ENCODE measurements around the gene PRKAR1B. TPM values are rescaled to one million over a fixed set of nuclear protein-coding genes. Genes with fewer than 3 reads are reported as not detected.
A peak's percentile ranks its signal among the peaks of the same experiment; 100 is the strongest.

PRKAR1B gene
- total RNA-seq, 1 experiment from 2014 or later: 43.3 TPM

DNA sequence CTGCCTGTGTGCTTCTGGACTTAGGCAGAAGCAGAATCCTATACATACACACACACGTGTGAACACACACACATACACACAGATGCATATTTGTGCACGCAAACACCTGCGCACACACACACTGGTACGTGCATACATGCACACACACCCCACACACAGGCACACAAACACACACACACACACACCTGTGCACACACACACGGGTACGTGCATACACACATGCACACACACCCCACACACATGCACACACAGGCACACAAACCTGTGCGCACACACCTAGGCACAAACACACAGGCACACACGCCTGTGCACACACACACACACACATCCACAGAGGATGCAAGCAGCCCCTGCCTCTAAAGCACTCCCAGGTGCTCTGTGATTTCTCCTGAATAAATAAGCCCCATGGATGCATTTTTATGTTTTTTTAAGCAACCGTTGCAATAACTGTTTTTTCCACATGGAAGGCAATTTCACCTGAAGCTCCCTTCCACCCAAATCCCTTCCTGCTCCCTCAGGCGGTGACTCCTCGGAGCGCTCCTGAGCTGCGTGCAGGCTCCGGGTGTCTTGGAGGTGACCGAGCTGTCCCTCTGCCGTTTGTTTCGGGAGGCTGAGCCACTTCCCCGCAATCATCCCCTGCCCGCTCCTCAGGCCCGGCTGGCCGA is 166.0 kb downstream of the PRKAR1B start:
- Mint-ChIP-seq H3K27me3 (ENCODE audit: low read depth) (no peaks in the 10 kb centered on the region), H3K4me1 (peaks cover 0 to 4% of the 10 kb centered on the region in 2 experiments; a peak in 1 of 4 replicates), H3K27ac (peak overlapping the region in 1 of 3 experiments; percentile 79; a peak in 2 of 7 replicates), H3K9me3 (0 out of 5 replicates have a peak, but pooled peaks cover 0 to 2% of the 10 kb centered on the region in 2 experiments), H3K4me3 (no peak overlapping the region), H3K36me3 (ENCODE audit: insufficient read depth in 1 of 3, low read depth in 3 of 3) (peaks cover 0 to 4% (median 4%) of the 10 kb centered on the region in 3 experiments; a peak in 2 of 7 replicates)
- Histone ChIP-seq H2BK20ac (ENCODE audit: low read depth, low read length, poor library complexity, severe bottlenecking) (no peak overlapping the region), H4K91ac (ENCODE audit: insufficient read length, low read depth, low read length) (no peak overlapping the region), H2BK120ac (ENCODE audit: low read depth, low read length, poor library complexity, severe bottlenecking) (no peak overlapping the region), H3K14ac (ENCODE audit: insufficient read depth, low read length) (no peak overlapping the region; the same call in 1 of the 2 replicates), H3K27me3 (ENCODE audit: insufficient read depth, low read length) (no peaks in the 10 kb centered on the region), H2AK5ac (ENCODE audit: insufficient read length, low read length) (no peak overlapping the region), H3K4me2 (ENCODE audit: insufficient read depth, insufficient read length, low read length) (no peak overlapping the region), H3K79me1 (ENCODE audit: insufficient read depth, low read depth, low read length, poor library complexity, severe bottlenecking) (no peaks in the 10 kb centered on the region), H2BK15ac (ENCODE audit: low read depth, low read length) (no peak overlapping the region), H2BK12ac (ENCODE audit: insufficient read length, low read depth, low read length) (no peak overlapping the region), H2BK5ac (ENCODE audit: insufficient read length, low read length) (no peak overlapping the region), H4K8ac (replicated peaks; ENCODE audit: insufficient read length, low read depth, low read length) (no peak overlapping the region), H3K23me2 (ENCODE audit: insufficient read length, low read depth, low read length, poor library complexity, severe bottlenecking) (no peaks in the 10 kb centered on the region), H4K5ac (ENCODE audit: insufficient read length, low read depth, low read length) (no peak overlapping the region), H3K9me3 (ENCODE audit: control insufficient read depth, low read depth, low read length) (no peaks in the 10 kb centered on the region), H3K9ac (ENCODE audit: extremely low read depth, insufficient read length, low read length) (no peak overlapping the region), H4K20me1 (ENCODE audit: control insufficient read depth, insufficient read depth, insufficient read length) (no peaks in the 10 kb centered on the region), H3K4ac (ENCODE audit: low read depth, low read length) (no peak overlapping the region), H3K23ac (ENCODE audit: insufficient read length, low read depth, low read length) (no peak overlapping the region), H3K27ac (ENCODE audit: insufficient read length, low read depth, low read length) (no peak overlapping the region), H3T11ph (ENCODE audit: low read length) (no peak overlapping the region), H3K4me1 (ENCODE audit: insufficient read depth, low read length) (no peaks in the 10 kb centered on the region), H2AFZ (ENCODE audit: low read length) (no peak overlapping the region), H3K18ac (ENCODE audit: insufficient read length, low read depth, low read length) (no peak overlapping the region), H3K56ac (ENCODE audit: insufficient read length, low read depth, low read length) (no peak overlapping the region), H3K79me2 (ENCODE audit: insufficient read depth, low read length) (no peaks in the 10 kb centered on the region; the same call in 1 of the 2 replicates)
- no CpG with 5 or more reads among the region's 21 CpGs for WGBS (ENCODE audit: extremely low coverage, insufficient read length, low lambda C conversion rate)
- DNase-seq: no peak
- TF ChIP-seq, protein P1, sequence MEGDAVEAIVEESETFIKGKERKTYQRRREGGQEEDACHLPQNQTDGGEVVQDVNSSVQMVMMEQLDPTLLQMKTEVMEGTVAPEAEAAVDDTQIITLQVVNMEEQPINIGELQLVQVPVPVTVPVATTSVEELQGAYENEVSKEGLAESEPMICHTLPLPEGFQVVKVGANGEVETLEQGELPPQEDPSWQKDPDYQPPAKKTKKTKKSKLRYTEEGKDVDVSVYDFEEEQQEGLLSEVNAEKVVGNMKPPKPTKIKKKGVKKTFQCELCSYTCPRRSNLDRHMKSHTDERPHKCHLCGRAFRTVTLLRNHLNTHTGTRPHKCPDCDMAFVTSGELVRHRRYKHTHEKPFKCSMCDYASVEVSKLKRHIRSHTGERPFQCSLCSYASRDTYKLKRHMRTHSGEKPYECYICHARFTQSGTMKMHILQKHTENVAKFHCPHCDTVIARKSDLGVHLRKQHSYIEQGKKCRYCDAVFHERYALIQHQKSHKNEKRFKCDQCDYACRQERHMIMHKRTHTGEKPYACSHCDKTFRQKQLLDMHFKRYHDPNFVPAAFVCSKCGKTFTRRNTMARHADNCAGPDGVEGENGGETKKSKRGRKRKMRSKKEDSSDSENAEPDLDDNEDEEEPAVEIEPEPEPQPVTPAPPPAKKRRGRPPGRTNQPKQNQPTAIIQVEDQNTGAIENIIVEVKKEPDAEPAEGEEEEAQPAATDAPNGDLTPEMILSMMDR (conservative IDR thresholded peaks at IDR 0.05): no peak
